Stimulated activated CD4-positive, alpha-beta T cell treated with anti-CD3 and anti-CD28 coated beads, Interleukin-15, amount 100 ng/mL, for 24 hours (primary cell): ENCODE measurements around the gene GTF2H2C.
"Not testable (repeated sequence)": the region's sequence is repeated elsewhere in the genome, so short reads cannot be mapped to it uniquely, and the experiment has no call there.

ENCODE experiments used
- DNase-seq: peaks from one replicate; pipeline ENCODE4 v3.0.0-alpha.2; 2020

The GTF2H2C gene

GRCh38 chr5:69568072-69568471, 8.1 kb downstream of the GTF2H2C start:
- DNase-seq = not testable (repeated sequence)

GRCh38 chr5:69583356-69583755, 23.4 kb downstream of the GTF2H2C start:
- DNase-seq = not testable (repeated sequence)

- DNase-seq = not testable (repeated sequence)
These were observed 36.3 kb downstream of the GTF2H2C start for GRCh38 chr5:69596114-69596840.

- not testable (repeated sequence) for DNase-seq
These were observed 42.0 kb downstream of the GTF2H2C start for GRCh38 chr5:69601947-69602346.

- not testable (repeated sequence) for DNase-seq
These were observed 46.8 kb downstream of the GTF2H2C start for GRCh38 chr5:69606839-69607238.

GRCh38 chr5:69607750-69608149, 47.8 kb downstream of the GTF2H2C start:
- not testable (repeated sequence) for DNase-seq

GRCh38 chr5:69608861-69609496, 49.0 kb downstream of the GTF2H2C start:
- DNase-seq = not testable (repeated sequence)

DNA sequence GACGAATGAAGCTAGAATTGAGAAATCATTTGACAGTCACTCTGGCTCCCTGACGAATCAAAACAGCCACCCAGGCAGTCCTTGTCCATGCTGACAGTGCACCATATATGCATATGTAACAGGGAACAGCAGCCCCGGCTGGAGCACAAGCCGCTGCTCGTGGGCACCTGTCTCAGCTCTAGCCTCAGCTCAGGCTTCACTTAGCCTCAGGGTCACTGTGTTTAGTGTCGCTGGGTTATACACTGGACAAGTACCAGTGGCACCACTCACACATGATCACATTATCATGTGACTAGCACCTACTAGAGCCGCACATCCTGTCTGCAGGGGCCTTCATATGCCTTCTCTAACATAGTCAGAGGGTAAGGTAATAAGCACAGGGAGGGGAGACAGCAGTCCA, 54.9 kb downstream of the GTF2H2C start:
- not testable (repeated sequence) for DNase-seq

GRCh38 chr5:69631879-69632278, 71.9 kb downstream of the GTF2H2C start:
- DNase-seq = not testable (repeated sequence)
